ENCODE data around the gene DHH.

DNA sequence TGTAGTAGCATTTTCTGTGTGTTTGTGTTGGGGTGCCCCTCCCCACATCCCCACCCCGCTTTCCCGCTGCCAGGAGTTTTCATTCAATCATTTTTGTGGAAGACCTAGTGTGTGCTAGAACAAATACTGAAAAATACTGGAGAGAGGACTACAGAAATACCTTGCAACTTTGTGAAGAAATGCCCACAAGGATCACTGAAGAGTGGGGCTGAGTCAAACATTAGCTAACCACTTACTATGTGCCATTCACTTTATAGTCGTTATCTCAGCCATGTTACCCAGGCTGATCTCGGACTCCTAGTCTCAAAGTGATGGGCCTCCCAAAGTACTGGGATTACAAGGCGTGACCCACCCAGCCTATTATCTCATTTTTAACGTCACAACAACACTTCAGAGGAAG is 16.6 kb upstream of the DHH start:
- TF ChIP-seq, protein P1, sequence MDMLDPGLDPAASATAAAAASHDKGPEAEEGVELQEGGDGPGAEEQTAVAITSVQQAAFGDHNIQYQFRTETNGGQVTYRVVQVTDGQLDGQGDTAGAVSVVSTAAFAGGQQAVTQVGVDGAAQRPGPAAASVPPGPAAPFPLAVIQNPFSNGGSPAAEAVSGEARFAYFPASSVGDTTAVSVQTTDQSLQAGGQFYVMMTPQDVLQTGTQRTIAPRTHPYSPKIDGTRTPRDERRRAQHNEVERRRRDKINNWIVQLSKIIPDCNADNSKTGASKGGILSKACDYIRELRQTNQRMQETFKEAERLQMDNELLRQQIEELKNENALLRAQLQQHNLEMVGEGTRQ (IDR thresholded peaks at IDR 0.05), result no peak
- TF ChIP-seq GATA3 (IDR thresholded peaks at IDR 0.05; ENCODE audit: borderline replicate concordance) (no peak), POLR2A (IDR thresholded peaks at IDR 0.05; ENCODE audit: low read length) (no peak), CHD4 (IDR thresholded peaks at IDR 0.05; ENCODE audit: borderline replicate concordance) (no peak), CBX2 (IDR thresholded peaks at IDR 0.05; ENCODE audit: borderline replicate concordance, low read depth) (no peak), CTCF (IDR thresholded peaks at IDR 0.05) (no peak), MYC (IDR thresholded peaks at IDR 0.05; ENCODE audit: borderline replicate concordance, low read length) (no peak), RFX5 (IDR thresholded peaks at IDR 0.05) (no peak), CBX8 (IDR thresholded peaks at IDR 0.05) (no peak), KDM1A (IDR thresholded peaks at IDR 0.05; ENCODE audit: low read depth) (no peak), EP300 (IDR thresholded peaks at IDR 0.05) (no peak)
